Measurements from ENCODE around the gene IL18RAP.

Gene IL18RAP

GRCh38 chr2:102444233-102444632, 21.3 kb downstream of the IL18RAP start:
- TF ChIP-seq FOXP2 (optimal IDR thresholded peaks at IDR 0.05; ENCODE audit: borderline replicate concordance, extremely low read depth, extremely low read length, insufficient read depth) = no peak
- no peak for TF ChIP-seq TAF1 (IDR thresholded peaks at IDR 0.05; ENCODE audit: borderline replicate concordance, insufficient read depth, low read length)
- no peak for TF ChIP-seq SIN3A (IDR thresholded peaks at IDR 0.05; ENCODE audit: borderline replicate concordance, insufficient read depth, low read length)
- no peak for TF ChIP-seq POLR2AphosphoS5 (IDR thresholded peaks at IDR 0.05; ENCODE audit: low read depth, low read length)
- no peak for TF ChIP-seq REST (IDR thresholded peaks at IDR 0.05; ENCODE audit: insufficient read depth in 1 of 2, low read depth in 2 of 2, low read length in 2 of 2)

- no peak for TF ChIP-seq POLR2AphosphoS5 (IDR thresholded peaks at IDR 0.05; ENCODE audit: low read depth, low read length)
- TF ChIP-seq FOXP2 (optimal IDR thresholded peaks at IDR 0.05; ENCODE audit: borderline replicate concordance, extremely low read depth, extremely low read length, insufficient read depth) = no peak
- TF ChIP-seq REST (IDR thresholded peaks at IDR 0.05; ENCODE audit: insufficient read depth in 1 of 2, low read depth in 2 of 2, low read length in 2 of 2) = no peak
- TF ChIP-seq SIN3A (IDR thresholded peaks at IDR 0.05; ENCODE audit: borderline replicate concordance, insufficient read depth, low read length) = no peak
- no peak for TF ChIP-seq TAF1 (IDR thresholded peaks at IDR 0.05; ENCODE audit: borderline replicate concordance, insufficient read depth, low read length)
Measured at GRCh38 chr2:102446936-102447335, 24.0 kb downstream of the IL18RAP start.

- TF ChIP-seq REST (IDR thresholded peaks at IDR 0.05; ENCODE audit: insufficient read depth in 1 of 2, low read depth in 2 of 2, low read length in 2 of 2) (no peak), SIN3A (IDR thresholded peaks at IDR 0.05; ENCODE audit: borderline replicate concordance, insufficient read depth, low read length) (no peak), TAF1 (IDR thresholded peaks at IDR 0.05; ENCODE audit: borderline replicate concordance, insufficient read depth, low read length) (no peak), POLR2AphosphoS5 (IDR thresholded peaks at IDR 0.05; ENCODE audit: low read depth, low read length) (no peak), FOXP2 (optimal IDR thresholded peaks at IDR 0.05; ENCODE audit: borderline replicate concordance, extremely low read depth, extremely low read length, insufficient read depth) (no peak)
Measured at GRCh38 chr2:102449370-102449974, 26.5 kb downstream of the IL18RAP start.

GRCh38 chr2:102451968-102452367, 29.0 kb downstream of the IL18RAP start:
- TF ChIP-seq FOXP2 (optimal IDR thresholded peaks at IDR 0.05; ENCODE audit: borderline replicate concordance, extremely low read depth, extremely low read length, insufficient read depth) (no peak), POLR2AphosphoS5 (IDR thresholded peaks at IDR 0.05; ENCODE audit: low read depth, low read length) (no peak), REST (IDR thresholded peaks at IDR 0.05; ENCODE audit: insufficient read depth in 1 of 2, low read depth in 2 of 2, low read length in 2 of 2) (no peak), TAF1 (IDR thresholded peaks at IDR 0.05; ENCODE audit: borderline replicate concordance, insufficient read depth, low read length) (no peak), SIN3A (IDR thresholded peaks at IDR 0.05; ENCODE audit: borderline replicate concordance, insufficient read depth, low read length) (no peak)

Measured in PFSK-1 (cell line).